GM19351 (cell line): ENCODE data around the gene OR6C76.
A peak's percentile ranks its signal among the peaks of the same experiment; 100 is the strongest.

Experiments
- ATAC-seq: cut with Tn5 transposase; IDR thresholded peaks from one replicate; pipeline ENCODE4 v1.9.1; 2021; ENCODE audit warnings: mild to moderate bottlenecking, moderate library complexity; ENCODE audit not compliant: unreplicated experiment

Gene OR6C76

DNA sequence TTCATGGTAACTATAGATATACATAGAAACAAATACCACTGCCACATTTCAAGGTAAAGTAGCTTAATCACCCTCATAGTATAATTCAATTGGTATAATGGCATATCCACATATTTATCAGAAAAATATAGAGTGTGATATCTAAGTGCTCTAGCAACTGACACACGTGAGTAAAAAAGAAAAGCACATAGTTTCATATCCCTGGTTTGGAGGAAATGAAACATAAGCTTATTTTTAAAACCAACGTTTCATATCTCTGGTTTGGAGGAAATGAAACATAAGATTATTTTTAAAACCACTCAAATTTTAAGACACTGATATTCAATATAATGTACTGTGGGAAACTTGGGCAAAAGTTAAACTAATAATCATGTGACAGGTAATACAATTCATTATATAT lies 41.8 kb downstream of the OR6C76 start:
- ATAC-seq: peak; percentile 94

DNA sequence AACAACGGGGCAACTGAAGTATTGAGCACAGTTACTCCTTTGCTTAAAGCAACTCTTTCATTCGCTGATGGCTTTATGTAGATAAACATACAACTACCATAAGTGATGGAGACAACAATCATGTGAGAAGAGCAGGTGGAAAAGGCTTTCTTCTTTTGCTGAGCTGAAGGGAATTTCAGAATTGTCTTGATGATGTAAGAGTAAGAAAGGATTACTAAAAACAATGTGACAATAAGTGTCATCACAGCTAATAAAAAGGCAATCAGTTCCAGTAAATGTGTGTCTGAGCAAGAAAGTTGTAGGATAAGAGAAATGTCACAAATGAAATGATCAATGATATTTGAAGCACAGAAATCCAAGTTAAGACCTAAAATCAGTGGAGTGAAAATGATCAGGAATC lies 43.2 kb downstream of the OR6C76 start:
- ATAC-seq: no peak

DNA sequence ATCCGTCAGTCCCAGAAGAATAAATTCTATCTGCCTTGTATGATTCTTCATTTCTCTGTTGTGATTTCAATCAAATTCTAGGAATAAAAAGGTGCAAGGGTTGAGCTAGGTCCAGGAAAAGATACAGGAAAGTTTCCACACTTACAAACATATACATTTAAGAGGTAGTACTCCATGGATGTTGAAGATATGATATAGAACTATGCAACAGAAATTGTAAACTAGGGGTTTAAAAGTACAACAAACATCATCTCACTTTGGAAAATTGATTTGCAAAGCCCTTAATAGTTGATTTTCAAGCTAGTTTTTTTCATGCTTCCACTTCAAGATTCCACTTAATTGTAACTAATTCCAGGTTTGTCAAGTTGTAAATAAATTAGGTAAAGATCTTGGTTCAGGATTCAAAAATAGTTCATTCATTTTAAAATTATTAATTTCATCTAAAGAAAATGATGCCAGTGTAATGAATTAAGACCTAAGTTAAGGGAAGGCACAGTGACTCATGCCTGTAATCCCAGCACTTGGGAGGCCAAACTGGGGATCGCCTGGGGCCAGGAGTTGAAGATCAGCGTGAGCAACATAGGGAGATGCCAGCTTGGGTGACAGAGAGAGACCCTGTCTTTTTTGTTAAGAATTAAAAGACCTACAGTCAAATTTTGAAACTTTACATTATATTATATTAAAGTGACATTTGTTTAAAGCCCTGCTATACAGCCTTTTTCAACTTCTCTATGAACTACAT lies 44.2 kb downstream of the OR6C76 start, which contains the start of gene OR6C70:
TSS of gene OR6C70 (minus strand) at position 51 of the 742 bp plus-strand sequence. CDS start at position 51, 0 bp downstream.
- ATAC-seq: no peak

DNA sequence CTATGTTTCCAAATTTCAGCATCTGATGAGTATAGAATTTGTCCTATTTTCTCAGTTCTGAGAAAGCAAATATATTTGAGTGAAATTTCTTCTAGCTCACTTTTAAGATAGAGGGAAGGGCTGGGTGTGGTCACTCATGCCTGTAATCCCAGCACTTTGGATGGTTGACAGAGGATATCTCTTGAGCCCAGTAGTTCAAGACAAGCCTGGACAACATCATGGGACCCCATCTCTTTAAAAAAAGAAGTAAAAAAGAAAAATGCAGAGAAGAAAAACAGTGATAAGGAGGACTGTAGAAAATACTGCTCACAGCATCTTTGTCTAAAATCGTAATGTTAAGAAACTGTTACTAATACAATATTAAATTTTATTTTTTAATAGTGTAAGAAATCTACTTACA lies 46.2 kb downstream of the OR6C76 start:
- no peak for ATAC-seq
